Heart left ventricle (tissue), 13 donors: ENCODE data around the gene PRR9.
"Not testable (repeated sequence)": the region's sequence is repeated elsewhere in the genome, so short reads cannot be mapped to it uniquely, and the experiment has no call there.

Source experiments
- POLR2A ChIP-seq, 2 donors: fragments of 450-650 bp; IDR thresholded peaks; one replicate each; pipeline ENCODE4 v1.6.1; 2017; ENCODE audit warnings: antibody characterized with exemption in 2 of 2, mild to moderate bottlenecking in 2 of 2, moderate library complexity in 2 of 2
- TF ChIP-seq, protein P1 (sequence below), 12 donors: fragments of 200-600 bp; sonication (generic) in 4 of 12; IDR thresholded peaks; one replicate each; pipeline versions ENCODE4 v1.5.0 to v1.8.0; 2018 to 2022; ENCODE audit warnings: antibody characterized with exemption in 12 of 12, mild to moderate bottlenecking in 5 of 12
- donor health status: ischemic (EF 13 %, LVEDD 7.1; RV severe dilation, severe dysfunction).
- donor health status: DM: no; HTN: yes; CAD: no.
- donor health status: DM: no; HTN: no; CAD: no.
- donor health status: ischemic (EF 25% LVEDD 6.9; RV normal size, moderate dysfunction).
- donor health status: ischemic (EF 25% LVEDD 5.7; RV mildly dilated, moderate dysfunction).
- donor health status: ischemic (EF 35%, LVEDD 5.7; RV mildly dilated, moderate dysfunction).
- donor health status: nonischemic (EF 11% LVEDD 7.7; RV severe dilation, severe dysfunction).
- donor health status: DM: yes; HTN: yes; CAD: no.
- donor health status: PGD.
- donor health status: ischemic (EF 29% LVEDD 5.4; RV normal size, mild dysfunction).
- donor health status: nonischemic (EF 23%, LVEDD 6.1; RV moderate dilation, normal function).

DNA sequence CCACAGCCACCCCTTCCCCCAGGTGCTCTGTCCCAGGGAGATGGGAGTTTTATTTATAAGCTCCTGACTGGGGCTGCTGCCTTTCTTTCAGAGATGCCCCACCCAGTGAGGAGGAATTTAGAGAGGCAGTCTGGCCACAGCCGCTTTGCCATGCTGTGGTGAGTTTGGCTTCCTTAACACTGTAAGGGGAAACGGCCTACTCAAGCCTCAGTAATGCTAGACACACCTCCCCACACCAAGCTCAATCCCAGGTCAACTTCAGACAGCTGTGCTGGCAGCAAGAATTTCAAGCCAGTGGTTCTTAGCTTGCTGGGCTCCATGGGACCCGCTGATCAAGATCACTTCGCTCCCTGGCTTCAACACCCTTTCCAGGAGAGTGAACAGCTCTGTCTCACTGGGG lies 29.1 kb upstream of the PRR9 start:
- TF ChIP-seq, protein P1, sequence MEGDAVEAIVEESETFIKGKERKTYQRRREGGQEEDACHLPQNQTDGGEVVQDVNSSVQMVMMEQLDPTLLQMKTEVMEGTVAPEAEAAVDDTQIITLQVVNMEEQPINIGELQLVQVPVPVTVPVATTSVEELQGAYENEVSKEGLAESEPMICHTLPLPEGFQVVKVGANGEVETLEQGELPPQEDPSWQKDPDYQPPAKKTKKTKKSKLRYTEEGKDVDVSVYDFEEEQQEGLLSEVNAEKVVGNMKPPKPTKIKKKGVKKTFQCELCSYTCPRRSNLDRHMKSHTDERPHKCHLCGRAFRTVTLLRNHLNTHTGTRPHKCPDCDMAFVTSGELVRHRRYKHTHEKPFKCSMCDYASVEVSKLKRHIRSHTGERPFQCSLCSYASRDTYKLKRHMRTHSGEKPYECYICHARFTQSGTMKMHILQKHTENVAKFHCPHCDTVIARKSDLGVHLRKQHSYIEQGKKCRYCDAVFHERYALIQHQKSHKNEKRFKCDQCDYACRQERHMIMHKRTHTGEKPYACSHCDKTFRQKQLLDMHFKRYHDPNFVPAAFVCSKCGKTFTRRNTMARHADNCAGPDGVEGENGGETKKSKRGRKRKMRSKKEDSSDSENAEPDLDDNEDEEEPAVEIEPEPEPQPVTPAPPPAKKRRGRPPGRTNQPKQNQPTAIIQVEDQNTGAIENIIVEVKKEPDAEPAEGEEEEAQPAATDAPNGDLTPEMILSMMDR (IDR thresholded peaks at IDR 0.05), result not testable (repeated sequence)
- TF ChIP-seq POLR2A (IDR thresholded peaks at IDR 0.05), result not testable (repeated sequence)
